HTR-8/SVneo (cell line): ENCODE results near the gene HARS1.
A peak's percentile ranks its signal among the peaks of the same experiment; 100 is the strongest.
"Not testable (repeated sequence)": the region's sequence is repeated elsewhere in the genome, so short reads cannot be mapped to it uniquely, and the experiment has no call there.

ENCODE experiments used
- DNase-seq: peaks from one replicate; pipeline ENCODE4 v3.0.0; 2011; ENCODE audit warnings: low spot score, mixed read lengths; ENCODE audit not compliant: insufficient read length
- FAIRE-seq: peaks from 2 replicates; lab custom pipeline; 2011; peaks lifted over from hg19 to GRCh38; lab: Jason Lieb, UNC

HARS1 gene

GRCh38 chr5:140635291-140636257, 55.6 kb downstream of the HARS1 start:
- DNase-seq (no peak), FAIRE-seq (no peak)

- FAIRE-seq (no peak), DNase-seq (no peak)
Measured at GRCh38 chr5:140634103-140634502, 57.1 kb downstream of the HARS1 start.

- no peak for DNase-seq
- no peak for FAIRE-seq
Measured at GRCh38 chr5:140633501-140633900, 57.7 kb downstream of the HARS1 start.

GRCh38 chr5:140633021-140633471, 58.1 kb downstream of the HARS1 start, which contains the start of gene CD14:
Gene CD14 (minus strand): TSS chr5:140633175. CDS start chr5:140633071, 104 bp downstream.
- FAIRE-seq (no peak), DNase-seq (peak; percentile 79)

GRCh38 chr5:140632366-140633020, 58.7 kb downstream of the HARS1 start:
- DNase-seq (no peak), FAIRE-seq (no peak)

GRCh38 chr5:140631831-140632365, 59.3 kb downstream of the HARS1 start:
- FAIRE-seq (no peak), DNase-seq (no peak)

GRCh38 chr5:140631036-140631417, 60.1 kb downstream of the HARS1 start:
- FAIRE-seq (no peak), DNase-seq (no peak)

GRCh38 chr5:140630292-140631035, 60.7 kb downstream of the HARS1 start:
- DNase-seq = no peak
- no peak for FAIRE-seq

- no peak for FAIRE-seq
- DNase-seq = no peak
Measured at GRCh38 chr5:140628711-140629110, 62.5 kb downstream of the HARS1 start.

- FAIRE-seq (no peak), DNase-seq (no peak)
Measured at GRCh38 chr5:140627972-140628371, 63.2 kb downstream of the HARS1 start.

GRCh38 chr5:140624886-140625285, 66.3 kb downstream of the HARS1 start:
- not testable (repeated sequence) for DNase-seq, FAIRE-seq
